Measurements from ENCODE around the gene KRTAP10-10.
"Not testable (repeated sequence)": the region's sequence is repeated elsewhere in the genome, so short reads cannot be mapped to it uniquely, and the experiment has no call there.

Gene KRTAP10-10

DNA sequence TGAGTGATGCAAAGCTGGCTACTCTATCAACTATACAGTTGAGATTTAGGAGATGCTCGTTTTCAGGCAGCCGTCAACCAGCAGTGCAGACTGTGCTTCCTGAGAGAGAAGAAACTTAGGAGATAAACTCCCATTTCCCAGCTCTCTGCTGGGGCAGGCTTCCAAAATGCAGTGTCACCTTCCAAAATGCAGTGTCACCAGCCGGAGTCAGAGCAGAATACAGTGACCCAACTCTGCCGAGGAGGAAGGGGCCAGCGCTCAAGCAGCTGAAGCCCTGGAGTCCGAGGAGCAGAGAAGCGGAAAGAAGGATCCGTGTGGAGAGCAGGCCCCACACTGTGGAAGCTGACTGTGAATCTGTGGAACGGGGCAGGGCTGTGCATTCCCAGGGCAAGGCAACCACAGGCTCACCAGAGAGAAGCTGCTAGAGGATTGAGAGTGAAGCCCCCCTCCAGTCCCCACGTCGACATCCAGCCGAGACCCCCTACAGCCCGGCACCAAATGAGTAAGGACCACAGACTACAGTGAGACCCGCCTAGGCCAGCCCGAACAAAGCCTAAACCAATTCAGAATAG is 45.5 kb downstream of the KRTAP10-10 start:
- peaks cover 20% of the 10 kb centered on the region for H3K27me3 ChIP-seq (ENCODE audit: insufficient read depth, insufficient read length)
- DNase-seq (ENCODE audit: low read depth, low spot score): no peak
- peaks cover 11% of the 10 kb centered on the region for H3K4me1 ChIP-seq (ENCODE audit: insufficient read depth, insufficient read length)
- TF ChIP-seq SUZ12 (IDR thresholded peaks at IDR 0.05; ENCODE audit: extremely low read depth, insufficient read depth, insufficient read length): no peak
- TF ChIP-seq ZNF274 (IDR thresholded peaks at IDR 0.05; ENCODE audit: low read depth, low read length): no peak
- no peak for TF ChIP-seq YY1 (IDR thresholded peaks at IDR 0.05; ENCODE audit: insufficient read depth, insufficient read length)
- H3K9ac ChIP-seq (ENCODE audit: insufficient read length, low read depth): no peak overlapping the region
- no peak overlapping the region for H3K4me3 ChIP-seq (ENCODE audit: insufficient read length, low read depth)
- H3K9me3 ChIP-seq (ENCODE audit: insufficient read depth, low read length): peaks cover 14% of the 10 kb centered on the region; the same call in 1 of the 2 replicates
- no peaks in the 10 kb centered on the region for H3K36me3 ChIP-seq (ENCODE audit: insufficient read depth, insufficient read length, low read length)

DNA sequence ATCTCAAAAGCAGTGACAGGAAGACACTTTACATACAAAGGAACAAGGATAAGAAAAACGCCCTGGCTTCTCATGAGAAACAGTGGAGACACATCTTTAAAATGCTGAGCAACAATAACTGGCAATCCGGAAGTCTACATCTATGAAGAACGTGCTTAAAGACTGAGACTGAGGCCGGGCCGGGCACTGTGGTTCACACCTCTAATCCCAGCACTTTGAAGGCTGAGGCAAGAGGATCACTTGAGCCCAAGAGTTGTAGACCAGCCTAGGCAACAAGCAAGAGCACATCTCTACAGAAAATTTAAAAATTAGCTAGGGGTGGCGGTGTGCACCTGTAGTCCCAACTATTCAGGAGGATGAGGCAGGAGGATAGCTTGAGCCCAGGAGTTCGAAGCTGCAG is 46.9 kb downstream of the KRTAP10-10 start:
- Histone ChIP-seq H3K9ac (ENCODE audit: insufficient read length, low read depth) (no peak overlapping the region), H3K36me3 (ENCODE audit: insufficient read depth, insufficient read length, low read length) (no peaks in the 10 kb centered on the region), H3K27me3 (ENCODE audit: insufficient read depth, insufficient read length) (peaks cover 20% of the 10 kb centered on the region), H3K4me3 (ENCODE audit: insufficient read length, low read depth) (no peak overlapping the region), H3K9me3 (ENCODE audit: insufficient read depth, low read length) (peaks cover 4% of the 10 kb centered on the region; the same call in 1 of the 2 replicates), H3K4me1 (ENCODE audit: insufficient read depth, insufficient read length) (peaks cover 11% of the 10 kb centered on the region)
- TF ChIP-seq ZNF274 (IDR thresholded peaks at IDR 0.05; ENCODE audit: low read depth, low read length) (no peak), YY1 (IDR thresholded peaks at IDR 0.05; ENCODE audit: insufficient read depth, insufficient read length) (no peak), SUZ12 (IDR thresholded peaks at IDR 0.05; ENCODE audit: extremely low read depth, insufficient read depth, insufficient read length) (no peak)
- no peak for DNase-seq (ENCODE audit: low read depth, low spot score)

DNA sequence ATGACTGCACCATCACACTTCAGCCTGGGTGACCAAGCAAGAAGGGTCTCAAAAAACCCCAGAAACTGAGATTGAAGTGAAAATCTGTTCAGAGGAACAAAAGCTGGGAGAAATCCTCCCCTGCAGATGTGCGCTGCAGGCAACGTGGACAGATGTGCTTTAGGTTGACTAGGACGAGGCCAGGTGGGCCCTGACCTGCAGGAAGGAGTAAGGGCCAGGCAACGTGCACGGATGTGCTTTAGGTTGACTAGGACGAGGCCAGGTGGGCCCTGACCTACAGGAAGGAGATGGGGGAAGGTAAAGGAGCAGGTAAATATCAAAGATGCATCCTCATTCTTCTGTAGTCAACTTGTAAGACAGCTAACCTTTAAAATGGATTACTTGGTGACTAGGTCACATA is 47.3 kb downstream of the KRTAP10-10 start:
- Histone ChIP-seq H3K36me3 (ENCODE audit: insufficient read depth, insufficient read length, low read length) (no peaks in the 10 kb centered on the region), H3K27me3 (ENCODE audit: insufficient read depth, insufficient read length) (peaks cover 20% of the 10 kb centered on the region), H3K9ac (ENCODE audit: insufficient read length, low read depth) (no peak overlapping the region), H3K9me3 (ENCODE audit: insufficient read depth, low read length) (peaks cover under 1% of the 10 kb centered on the region; the same call in 1 of the 2 replicates), H3K4me1 (ENCODE audit: insufficient read depth, insufficient read length) (peaks cover 11% of the 10 kb centered on the region), H3K4me3 (ENCODE audit: insufficient read length, low read depth) (no peak overlapping the region)
- DNase-seq (ENCODE audit: low read depth, low spot score): no peak
- TF ChIP-seq SUZ12 (IDR thresholded peaks at IDR 0.05; ENCODE audit: extremely low read depth, insufficient read depth, insufficient read length) (no peak), ZNF274 (IDR thresholded peaks at IDR 0.05; ENCODE audit: low read depth, low read length) (no peak), YY1 (IDR thresholded peaks at IDR 0.05; ENCODE audit: insufficient read depth, insufficient read length) (no peak)

DNA sequence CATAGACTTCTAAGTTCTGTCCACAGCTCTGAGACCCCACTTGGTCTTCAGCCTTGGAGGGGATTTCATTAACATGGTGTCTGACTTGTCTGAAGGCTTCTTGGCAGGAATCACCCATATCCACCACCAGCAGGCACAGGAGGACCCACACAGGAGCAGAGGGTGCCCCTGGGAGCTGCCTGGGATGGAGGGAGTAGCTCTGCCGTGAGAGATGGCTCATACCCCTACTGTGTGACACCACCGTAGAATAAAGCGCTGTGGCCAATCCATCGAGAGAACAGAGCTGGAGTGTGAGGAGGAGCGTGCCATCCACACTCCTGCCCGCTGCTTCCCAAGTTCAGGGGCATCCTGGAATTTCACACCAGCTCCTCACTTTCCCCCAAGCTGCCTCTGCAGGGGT is 47.9 kb downstream of the KRTAP10-10 start:
- H3K9me3 ChIP-seq (ENCODE audit: insufficient read depth, low read length); H3K36me3 ChIP-seq (ENCODE audit: insufficient read depth, insufficient read length, low read length); DNase-seq (ENCODE audit: low read depth, low spot score); H3K9ac ChIP-seq (ENCODE audit: insufficient read length, low read depth); H3K4me3 ChIP-seq (ENCODE audit: insufficient read length, low read depth): not testable (repeated sequence)
- Histone ChIP-seq H3K27me3 (ENCODE audit: insufficient read depth, insufficient read length) (peaks cover 20% of the 10 kb centered on the region), H3K4me1 (ENCODE audit: insufficient read depth, insufficient read length) (peaks cover 11% of the 10 kb centered on the region)

DNA sequence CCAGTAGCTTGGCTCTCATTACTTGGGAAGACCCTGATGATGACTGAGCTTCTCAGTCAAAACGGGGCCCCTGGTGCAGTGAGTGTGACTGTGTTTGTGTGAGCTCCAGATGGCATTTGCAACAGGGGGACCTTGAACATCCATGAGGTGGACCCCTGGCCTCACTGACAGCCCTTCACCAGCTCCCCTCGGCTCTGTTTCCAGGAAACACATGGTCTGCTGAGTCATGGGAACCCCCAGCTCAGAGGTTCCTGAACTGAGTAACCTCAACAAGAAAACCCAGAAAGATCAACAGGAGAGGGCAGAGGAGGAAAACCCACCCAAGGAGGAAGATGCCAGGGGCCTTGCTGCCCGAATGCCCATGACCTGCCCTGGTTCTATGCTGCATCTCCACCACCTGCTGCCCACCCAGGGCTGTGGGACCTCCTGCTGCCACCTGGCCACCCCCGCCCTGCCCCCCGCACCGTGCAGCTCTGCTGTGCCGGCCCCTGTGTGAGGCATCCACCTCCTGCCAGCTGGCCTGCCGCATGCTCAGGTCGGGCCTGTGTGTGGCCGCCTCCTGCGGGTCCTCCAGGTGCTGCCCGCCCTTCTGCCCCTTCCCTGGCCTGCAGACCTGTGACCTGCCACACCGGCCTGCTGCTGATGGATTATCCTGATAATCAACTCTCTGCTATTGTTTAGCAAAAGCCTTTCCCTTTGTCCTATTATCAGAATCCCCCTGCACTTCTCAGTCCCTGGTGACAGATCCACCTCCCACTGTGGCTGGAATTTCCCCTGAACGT is 49.0 kb downstream of the KRTAP10-10 start:
- Histone ChIP-seq H3K9ac (ENCODE audit: insufficient read length, low read depth) (peak overlapping the region; percentile 26), H3K9me3 (ENCODE audit: insufficient read depth, low read length) (no peaks in the 10 kb centered on the region), H3K4me1 (ENCODE audit: insufficient read depth, insufficient read length) (peaks cover 11% of the 10 kb centered on the region), H3K27me3 (ENCODE audit: insufficient read depth, insufficient read length) (peaks cover 20% of the 10 kb centered on the region), H3K4me3 (ENCODE audit: insufficient read length, low read depth) (no peak overlapping the region), H3K36me3 (ENCODE audit: insufficient read depth, insufficient read length, low read length) (no peaks in the 10 kb centered on the region)
- no peak for TF ChIP-seq YY1 (IDR thresholded peaks at IDR 0.05; ENCODE audit: insufficient read depth, insufficient read length)
- no peak for TF ChIP-seq SUZ12 (IDR thresholded peaks at IDR 0.05; ENCODE audit: extremely low read depth, insufficient read depth, insufficient read length)
- TF ChIP-seq ZNF274 (IDR thresholded peaks at IDR 0.05; ENCODE audit: low read depth, low read length): no peak
- no peak for DNase-seq (ENCODE audit: low read depth, low spot score)

DNA sequence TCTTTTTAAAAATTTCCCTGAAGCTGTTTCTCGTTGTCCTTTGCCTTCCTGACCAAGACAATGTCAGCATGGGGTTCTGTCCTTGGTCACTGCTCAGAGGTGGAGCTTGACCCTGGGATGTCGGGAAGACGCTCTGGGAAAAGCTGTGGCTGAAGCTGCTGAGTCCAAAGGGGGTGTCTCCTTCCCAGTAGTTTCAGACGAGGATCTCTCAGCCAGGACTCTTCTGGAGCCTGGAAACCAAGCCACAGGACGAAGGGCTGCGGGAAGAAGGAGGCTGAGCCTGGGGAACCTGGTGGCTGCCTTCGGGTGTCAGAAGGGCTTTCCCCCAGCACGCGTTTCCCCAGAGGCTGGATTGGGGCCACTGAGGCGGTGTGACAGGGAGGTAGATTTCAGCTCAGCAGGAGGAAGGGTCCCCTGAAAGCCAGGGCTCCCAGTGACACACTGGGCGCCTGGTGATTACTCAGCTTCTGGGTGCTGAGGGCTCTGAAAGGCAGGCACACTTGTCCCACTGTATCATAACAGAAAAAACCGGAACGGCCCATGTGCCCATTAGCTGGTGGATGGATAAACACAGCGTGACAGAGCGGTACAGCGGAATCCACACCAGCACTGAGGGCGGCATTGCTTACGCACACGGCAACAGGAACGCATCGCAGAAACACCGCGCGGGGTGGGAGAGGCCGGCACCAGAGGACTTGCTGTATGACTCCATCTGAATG is 49.8 kb downstream of the KRTAP10-10 start:
- DNase-seq (ENCODE audit: low read depth, low spot score): no peak
- peaks cover 17% of the 10 kb centered on the region for H3K27me3 ChIP-seq (ENCODE audit: insufficient read depth, insufficient read length)
- H3K36me3 ChIP-seq (ENCODE audit: insufficient read depth, insufficient read length, low read length): no peaks in the 10 kb centered on the region
- TF ChIP-seq ZNF274 (IDR thresholded peaks at IDR 0.05; ENCODE audit: low read depth, low read length) (no peak), SUZ12 (IDR thresholded peaks at IDR 0.05; ENCODE audit: extremely low read depth, insufficient read depth, insufficient read length) (no peak)
- H3K4me3 ChIP-seq (ENCODE audit: insufficient read length, low read depth): no peak overlapping the region
- H3K4me1 ChIP-seq (ENCODE audit: insufficient read depth, insufficient read length): peaks cover 11% of the 10 kb centered on the region
- H3K9me3 ChIP-seq (ENCODE audit: insufficient read depth, low read length): no peaks in the 10 kb centered on the region
- H3K9ac ChIP-seq (ENCODE audit: insufficient read length, low read depth): peak overlapping the region; percentile 62

DNA sequence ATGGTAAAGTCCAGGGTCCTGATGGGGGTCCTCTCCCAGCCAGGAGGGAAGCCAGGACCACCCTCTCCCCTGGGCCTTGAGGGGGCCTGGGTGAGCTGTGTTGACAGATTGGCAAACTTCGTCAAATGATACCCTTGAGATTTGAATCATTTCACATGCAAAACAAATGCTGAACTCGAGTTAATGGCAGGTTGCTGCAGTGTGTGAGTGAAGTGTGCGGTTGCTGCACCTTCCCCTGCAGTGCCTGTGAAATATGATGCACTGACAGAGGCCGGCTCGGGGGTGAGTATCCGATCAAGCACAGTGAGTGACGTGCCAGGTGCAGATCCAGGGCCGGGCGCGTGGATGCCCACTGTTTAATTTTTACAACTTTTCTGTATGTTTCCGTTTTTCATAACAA is 50.5 kb downstream of the KRTAP10-10 start:
- TF ChIP-seq SUZ12 (IDR thresholded peaks at IDR 0.05; ENCODE audit: extremely low read depth, insufficient read depth, insufficient read length) (no peak), YY1 (IDR thresholded peaks at IDR 0.05; ENCODE audit: insufficient read depth, insufficient read length) (no peak), ZNF274 (IDR thresholded peaks at IDR 0.05; ENCODE audit: low read depth, low read length) (no peak)
- Histone ChIP-seq H3K4me1 (ENCODE audit: insufficient read depth, insufficient read length) (peaks cover 11% of the 10 kb centered on the region), H3K9ac (ENCODE audit: insufficient read length, low read depth) (no peak overlapping the region), H3K4me3 (ENCODE audit: insufficient read length, low read depth) (no peak overlapping the region), H3K27me3 (ENCODE audit: insufficient read depth, insufficient read length) (peaks cover 17% of the 10 kb centered on the region), H3K36me3 (ENCODE audit: insufficient read depth, insufficient read length, low read length) (no peaks in the 10 kb centered on the region), H3K9me3 (ENCODE audit: insufficient read depth, low read length) (peaks cover 2% of the 10 kb centered on the region; the same call in 1 of the 2 replicates)
- DNase-seq (ENCODE audit: low read depth, low spot score): no peak

Data from NT2/D1 (cell line).